PC-9 (cell line): ENCODE results near the gene IFI27L2. TPM values are rescaled to one million over a fixed set of nuclear protein-coding genes. Genes with fewer than 3 reads are reported as not detected.

Source experiments
- BruUV-seq: library from RNA; stranded (reverse); fragments of 400-500 nt; replicated peaks from 2 replicates; lab custom pipeline; 2021; lab: Mats Ljungman, UMichigan
- CTCF ChIA-PET: fragments of 300-600 bp; sonication (Branson Sonifier 250); formaldehyde crosslinking; loops from one replicate; lab custom pipeline; 2022; ENCODE audit warnings: antibody characterized with exemption; lab: Charles Lee
- POLR2A ChIA-PET: fragments of 300-600 bp; sonication (Branson Sonifier 250); formaldehyde crosslinking; loops from one replicate; lab custom pipeline; 2022; ENCODE audit warnings: antibody characterized with exemption; ENCODE audit not compliant: unreplicated experiment; lab: Charles Lee
- DNase-seq, 2 experiments: peaks; one replicate each; pipeline versions ENCODE4 v3.0.0 to v3.0.0-alpha.2; 2015 to 2022; ENCODE audit warnings: mixed read lengths in 1 of 2
- H2AFZ ChIP-seq: fragments of 200-600 bp; sonication (generic); 2 replicates; pipeline ENCODE4 v1.8.1; 2017; ENCODE audit warnings: antibody characterized with exemption
- H3F3A ChIP-seq: fragments of 200-600 bp; sonication (generic); 2 replicates; pipeline ENCODE4 v1.8.1; 2017; ENCODE audit warnings: antibody characterized with exemption, mild to moderate bottlenecking, low read depth; ENCODE audit not compliant: insufficient read depth
- H3K27ac ChIP-seq: fragments of 200-600 bp; sonication (generic); 2 replicates; pipeline ENCODE4 v1.6.1; 2016; ENCODE audit warnings: mixed run types
- H3K27me3 ChIP-seq: fragments of 200-600 bp; sonication (generic); 2 replicates; pipeline ENCODE4 v1.6.1; 2016; ENCODE audit warnings: low read depth, mixed run types; ENCODE audit not compliant: insufficient read depth
- H3K36me3 ChIP-seq: fragments of 200-600 bp; sonication (generic); 2 replicates; pipeline ENCODE4 v1.6.1; 2016; ENCODE audit warnings: low read depth, mixed run types
- H3K4me1 ChIP-seq: fragments of 200-600 bp; sonication (generic); replicated peaks from 2 replicates; pipeline ENCODE4 v1.6.1; 2016; ENCODE audit warnings: mixed run types; ENCODE audit not compliant: insufficient read depth
- H3K4me2 ChIP-seq: fragments of 200-600 bp; sonication (generic); 2 replicates; pipeline ENCODE4 v1.6.1; 2017; ENCODE audit warnings: mixed run types
- H3K4me3 ChIP-seq: fragments of 200-600 bp; sonication (generic); 2 replicates; pipeline ENCODE4 v1.6.1; 2016; ENCODE audit warnings: mixed run types
- H3K79me2 ChIP-seq: fragments of 200-600 bp; sonication (generic); 2 replicates; pipeline ENCODE4 v1.6.1; 2017; ENCODE audit warnings: low read depth, mixed run types
- H3K9me2 ChIP-seq: fragments of 200-600 bp; sonication (generic); 2 replicates; pipeline ENCODE4 v1.8.1; 2017; ENCODE audit warnings: mild to moderate bottlenecking; ENCODE audit not compliant: insufficient read depth
- H3K9me3 ChIP-seq: fragments of 200-600 bp; sonication (generic); 2 replicates; pipeline ENCODE4 v1.8.1; 2016; ENCODE audit warnings: low read depth; ENCODE audit not compliant: insufficient read depth
- H4K20me1 ChIP-seq: fragments of 200-600 bp; sonication (generic); 2 replicates; pipeline ENCODE4 v1.8.1; 2017; ENCODE audit not compliant: insufficient read depth
- CTCF ChIP-seq: fragments of 200-600 bp; sonication (generic); conservative IDR thresholded peaks from 2 replicates; pipeline ENCODE4 v1.6.1; 2017; ENCODE audit warnings: mixed run types, antibody characterized with exemption, mild to moderate bottlenecking, moderate library complexity
- EZH2 ChIP-seq: fragments of 200-600 bp; sonication (generic); IDR thresholded peaks from 2 replicates; pipeline ENCODE4 v1.8.0; 2017; ENCODE audit warnings: antibody characterized with exemption, low read depth
- intact Hi-C: fragments of 100-400 bp; cut with micrococcal nuclease; formaldehyde crosslinking; loops from one replicate; pipeline ENCODE4 v1.10.0; 2022; ENCODE audit not compliant: unreplicated experiment
- total RNA-seq: library from RNA; stranded (reverse); gene quantifications from 2 replicates; pipeline ENCODE4 v1.2.3, GENCODE V29; 2021

IFI27L2 gene
- total RNA-seq, 1 experiment from 2014 or later, result 5.4 TPM

- ChIA-PET CTCF (no interaction called here), POLR2A (no interaction called here)
- no TSS peak for BruUV-seq
- TF ChIP-seq CTCF (no peak), EZH2 (no peak)
- no peaks in the 10 kb centered on the region for H3F3A ChIP-seq
- H3K4me3 ChIP-seq, result peak within 1 kb of the TSS; percentile 45; the same call in 1 of the 2 replicates
- H3K27me3 ChIP-seq, result peaks cover 16% of the 10 kb centered on the region
- no peak within 1 kb of the TSS for H3K27ac ChIP-seq
- H3K9me2 ChIP-seq, result no peaks in the 10 kb centered on the region; the same call in 1 of the 2 replicates
- peak within 1 kb of the TSS; percentile 72 for H3K4me2 ChIP-seq
- H3K9me3 ChIP-seq, result no peaks in the 10 kb centered on the region
- intact Hi-C loops, result no loop called here
- H3K4me1 ChIP-seq, result no peaks in the 10 kb centered on the region
- no peaks in the 10 kb centered on the region for H3K36me3 ChIP-seq
- H4K20me1 ChIP-seq, result no peaks in the 10 kb centered on the region
- H2AFZ ChIP-seq, result peak within 1 kb of the TSS; percentile 55; the same call in 1 of the 2 replicates
- peak in 1 of 2 experiments; percentile 30 for DNase-seq
- H3K79me2 ChIP-seq, result no peaks in the 10 kb centered on the region
Measured at GRCh38 chr14:94173885-94174603, 44.6 kb upstream of the IFI27L2 start, which contains the start of gene PPP4R4. Gene PPP4R4 (plus strand): TSS chr14:94174322. CDS start chr14:94174466, 144 bp downstream.

GRCh38 chr14:94173471-94173884 is 44.1 kb upstream of the IFI27L2 start:
- no peaks in the 10 kb centered on the region for H3F3A ChIP-seq
- no peak overlapping the region for H2AFZ ChIP-seq
- intact Hi-C loops, result no loop called here
- H3K36me3 ChIP-seq, result no peaks in the 10 kb centered on the region
- TF ChIP-seq EZH2 (no peak), CTCF (no peak)
- H3K27ac ChIP-seq, result no peak overlapping the region
- CTCF ChIA-PET, result no interaction called here
- H3K27me3 ChIP-seq, result peaks cover 16% of the 10 kb centered on the region
- BruUV-seq, result no TSS peak
- no peaks in the 10 kb centered on the region for H3K4me1 ChIP-seq
- peak overlapping the region; percentile 43; the same call in 1 of the 2 replicates for H3K4me3 ChIP-seq
- H4K20me1 ChIP-seq, result no peaks in the 10 kb centered on the region
- DNase-seq, result no peak
- POLR2A ChIA-PET, result no interaction called here
- H3K9me2 ChIP-seq, result no peaks in the 10 kb centered on the region; the same call in 1 of the 2 replicates
- H3K79me2 ChIP-seq, result no peaks in the 10 kb centered on the region
- H3K4me2 ChIP-seq, result peak overlapping the region; percentile 61; the same call in 1 of the 2 replicates
- no peaks in the 10 kb centered on the region for H3K9me3 ChIP-seq

- POLR2A ChIA-PET, result no interaction called here
- H3K4me3 ChIP-seq, result no peak overlapping the region
- intact Hi-C loops, result no loop called here
- no peaks in the 10 kb centered on the region for H3K79me2 ChIP-seq
- H3K27me3 ChIP-seq, result peaks cover 16% of the 10 kb centered on the region
- H3K27ac ChIP-seq, result no peak overlapping the region
- no peak overlapping the region for H3K4me2 ChIP-seq
- no peaks in the 10 kb centered on the region; the same call in 1 of the 2 replicates for H3K9me2 ChIP-seq
- TF ChIP-seq CTCF (no peak), EZH2 (no peak)
- no peaks in the 10 kb centered on the region for H3K9me3 ChIP-seq
- no peaks in the 10 kb centered on the region for H3F3A ChIP-seq
- H3K4me1 ChIP-seq, result no peaks in the 10 kb centered on the region
- CTCF ChIA-PET, result no interaction called here
- no TSS peak for BruUV-seq
- H4K20me1 ChIP-seq, result no peaks in the 10 kb centered on the region
- DNase-seq, result no peak
- H2AFZ ChIP-seq, result no peak overlapping the region
- H3K36me3 ChIP-seq, result no peaks in the 10 kb centered on the region
Measured at GRCh38 chr14:94172545-94172944, 43.1 kb upstream of the IFI27L2 start.
